ENCODE data around the gene TMEM91.
A peak's percentile ranks its signal among the peaks of the same experiment; 100 is the strongest.

TMEM91 gene

GRCh38 chr19:41352279-41352608 is 24.1 kb upstream of the TMEM91 start:
- DNase-seq = no peak
- no peaks in the 10 kb centered on the region for H3K36me3 ChIP-seq
- TF ChIP-seq, protein P1, sequence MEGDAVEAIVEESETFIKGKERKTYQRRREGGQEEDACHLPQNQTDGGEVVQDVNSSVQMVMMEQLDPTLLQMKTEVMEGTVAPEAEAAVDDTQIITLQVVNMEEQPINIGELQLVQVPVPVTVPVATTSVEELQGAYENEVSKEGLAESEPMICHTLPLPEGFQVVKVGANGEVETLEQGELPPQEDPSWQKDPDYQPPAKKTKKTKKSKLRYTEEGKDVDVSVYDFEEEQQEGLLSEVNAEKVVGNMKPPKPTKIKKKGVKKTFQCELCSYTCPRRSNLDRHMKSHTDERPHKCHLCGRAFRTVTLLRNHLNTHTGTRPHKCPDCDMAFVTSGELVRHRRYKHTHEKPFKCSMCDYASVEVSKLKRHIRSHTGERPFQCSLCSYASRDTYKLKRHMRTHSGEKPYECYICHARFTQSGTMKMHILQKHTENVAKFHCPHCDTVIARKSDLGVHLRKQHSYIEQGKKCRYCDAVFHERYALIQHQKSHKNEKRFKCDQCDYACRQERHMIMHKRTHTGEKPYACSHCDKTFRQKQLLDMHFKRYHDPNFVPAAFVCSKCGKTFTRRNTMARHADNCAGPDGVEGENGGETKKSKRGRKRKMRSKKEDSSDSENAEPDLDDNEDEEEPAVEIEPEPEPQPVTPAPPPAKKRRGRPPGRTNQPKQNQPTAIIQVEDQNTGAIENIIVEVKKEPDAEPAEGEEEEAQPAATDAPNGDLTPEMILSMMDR (IDR thresholded peaks at IDR 0.05; ENCODE audit: low read depth, low read length) = no peak
- H3K27me3 ChIP-seq = peaks cover 27% of the 10 kb centered on the region
- H3K4me3 ChIP-seq (ENCODE audit: low read depth, low read length) = peak overlapping the region; percentile 75
- 0 out of 2 replicates have a peak, but pooled peaks cover 3% of the 10 kb centered on the region for H3K4me1 ChIP-seq
- H3K9me3 ChIP-seq = no peaks in the 10 kb centered on the region

GRCh38 chr19:41352609-41353465 is 23.5 kb upstream of the TMEM91 start:
- peak; percentile 72 for DNase-seq
- TF ChIP-seq, protein P1 (IDR thresholded peaks at IDR 0.05; ENCODE audit: low read depth, low read length) = peak; percentile 57
- H3K4me1 ChIP-seq = 0 out of 2 replicates have a peak, but pooled peaks cover 3% of the 10 kb centered on the region

DNA sequence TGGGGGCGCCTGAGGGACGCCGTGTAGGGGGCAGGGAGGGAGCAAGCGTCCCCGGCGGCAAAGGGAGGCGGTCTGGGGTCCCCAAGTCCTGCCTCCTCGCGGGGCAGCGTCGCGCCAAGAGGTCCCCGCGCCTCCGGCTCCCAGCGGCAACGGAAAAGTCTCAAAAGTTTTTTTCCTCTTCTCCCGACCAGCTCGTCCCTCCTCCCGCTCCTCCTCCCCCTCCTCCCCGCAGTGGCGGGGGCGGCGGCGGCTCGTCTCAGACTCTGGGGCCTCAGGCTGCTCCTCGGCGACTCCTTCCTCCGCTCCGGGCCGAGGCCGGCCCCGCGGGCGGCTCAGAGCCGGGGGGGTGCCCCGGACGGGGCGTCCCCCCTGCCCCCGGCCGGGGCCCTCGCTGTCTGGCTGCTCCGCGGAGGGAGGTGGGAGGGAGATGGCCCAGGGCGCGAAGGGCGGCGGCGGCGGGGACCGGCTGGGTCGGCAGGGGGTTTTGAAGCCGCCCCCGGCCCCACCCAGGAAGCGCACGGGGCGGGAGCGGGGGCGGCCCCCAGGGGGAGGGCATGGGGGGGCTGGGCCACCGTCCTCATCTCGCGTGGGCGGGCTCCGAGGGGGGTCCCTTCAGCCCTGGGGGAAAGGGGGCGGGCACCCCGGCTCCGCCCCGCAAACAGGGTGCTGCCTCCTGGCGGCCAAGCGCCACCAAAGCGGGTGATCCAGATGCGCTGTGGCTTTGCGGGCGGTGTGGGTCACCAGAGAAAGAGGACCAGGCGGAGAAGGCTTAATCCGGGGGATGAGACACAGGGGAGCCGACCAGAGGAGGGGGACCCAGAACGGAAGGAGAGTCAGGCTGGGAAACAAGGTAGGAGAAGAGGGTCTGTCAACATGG is 22.6 kb upstream of the TMEM91 start, which contains the start of gene TGFB1:
TGFB1 (minus strand) TSS at position 457 of the 877 bp plus-strand sequence. CDS start 878 bp downstream, outside the sequence.
- H3K27me3 ChIP-seq = peaks cover 27% of the 10 kb centered on the region
- 0 out of 2 replicates have a peak, but pooled peaks cover 3% of the 10 kb centered on the region for H3K4me1 ChIP-seq
- TF ChIP-seq, protein P1 (IDR thresholded peaks at IDR 0.05; ENCODE audit: low read depth, low read length) = peak; percentile 77
- H3K9me3 ChIP-seq = no peaks in the 10 kb centered on the region
- peak within 1 kb of the TSS; percentile 75 for H3K4me3 ChIP-seq (ENCODE audit: low read depth, low read length)
- DNase-seq = peak; percentile 79
- no peaks in the 10 kb centered on the region for H3K36me3 ChIP-seq

More at GRCh38 chr19:41352609-41353465, 23.5 kb upstream of the TMEM91 start:
- Histone ChIP-seq H3K36me3 (no peaks in the 10 kb centered on the region), H3K27me3 (peaks cover 27% of the 10 kb centered on the region), H3K9me3 (no peaks in the 10 kb centered on the region), H3K4me3 (ENCODE audit: low read depth, low read length) (peak overlapping the region; percentile 75)

DNA sequence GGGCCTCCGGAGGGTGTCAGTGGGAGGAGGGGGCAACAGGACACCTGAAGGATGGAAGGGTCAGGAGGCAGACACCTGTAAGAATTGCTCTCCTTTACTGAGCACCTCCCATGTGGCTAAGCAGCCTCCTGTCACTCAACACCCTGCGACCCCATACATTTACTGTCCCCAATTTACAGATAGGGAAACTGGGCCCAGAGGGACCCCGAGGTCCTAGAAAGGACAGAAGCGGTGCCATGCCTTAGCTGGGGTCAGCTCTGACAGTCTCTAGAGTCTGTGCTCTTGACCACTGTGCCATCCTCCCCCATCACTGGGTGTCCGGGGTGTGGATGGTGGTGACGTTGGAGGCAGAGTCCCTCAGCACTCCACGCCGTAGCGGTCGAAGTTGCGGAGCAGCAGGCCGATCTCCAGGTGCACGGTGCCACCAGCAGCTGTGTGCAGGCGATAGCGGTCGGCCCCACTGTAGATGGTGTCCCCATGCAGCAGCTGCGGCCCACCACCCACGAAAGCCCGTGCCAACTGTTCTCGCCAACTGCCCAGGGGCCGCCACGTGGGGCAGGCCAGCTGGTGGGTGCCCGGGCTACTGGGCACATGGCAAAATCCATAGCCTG is 21.9 kb upstream of the TMEM91 start:
- TF ChIP-seq, protein P1 (IDR thresholded peaks at IDR 0.05; ENCODE audit: low read depth, low read length) = no peak
- Histone ChIP-seq H3K27me3 (peaks cover 27% of the 10 kb centered on the region), H3K4me1 (0 out of 2 replicates have a peak, but pooled peaks cover 3% of the 10 kb centered on the region), H3K4me3 (ENCODE audit: low read depth, low read length) (peak overlapping the region; percentile 75), H3K36me3 (no peaks in the 10 kb centered on the region), H3K9me3 (no peaks in the 10 kb centered on the region)
- no peak for DNase-seq

- 0 out of 2 replicates have a peak, but pooled peaks cover 3% of the 10 kb centered on the region for H3K4me1 ChIP-seq
- TF ChIP-seq, protein P1 (IDR thresholded peaks at IDR 0.05; ENCODE audit: low read depth, low read length) = no peak
- DNase-seq = no peak
- H3K9me3 ChIP-seq = no peaks in the 10 kb centered on the region
- H3K4me3 ChIP-seq (ENCODE audit: low read depth, low read length) = no peak overlapping the region
- no peaks in the 10 kb centered on the region for H3K36me3 ChIP-seq
- H3K27me3 ChIP-seq = peaks cover 27% of the 10 kb centered on the region
These were observed 21.3 kb upstream of the TMEM91 start for GRCh38 chr19:41355035-41355434.

Measured in BE2C (cell line).